AG10803 (cell line): Measurements from ENCODE around the gene BRAT1.
"Not testable (repeated sequence)": the region's sequence is repeated elsewhere in the genome, so short reads cannot be mapped to it uniquely, and the experiment has no call there.

Experiments used
- DNase-seq: peaks from one replicate; pipeline ENCODE4 v3.0.0; 2010; ENCODE audit warnings: low read depth
- H3K4me3 ChIP-seq: 2 replicates; pipeline ENCODE4 v1.5.1; 2011; ENCODE audit warnings: mild to moderate bottlenecking, low read length, control low read depth
- CTCF ChIP-seq: conservative IDR thresholded peaks from 2 replicates; pipeline ENCODE4 v1.5.1; 2011; ENCODE audit warnings: mild to moderate bottlenecking, low read length, control low read depth, inconsistent platforms

The BRAT1 gene

GRCh38 chr7:2567679-2568278 lies 12.5 kb upstream of the BRAT1 start:
- DNase-seq: peak; percentile 48
- TF ChIP-seq CTCF: peak; percentile 75
- no peak overlapping the region for H3K4me3 ChIP-seq

GRCh38 chr7:2566890-2567678 lies 11.8 kb upstream of the BRAT1 start:
- H3K4me3 ChIP-seq: peak overlapping the region; percentile 16; the same call in 1 of the 2 replicates
- DNase-seq: peak; percentile 9
- no peak for TF ChIP-seq CTCF

- H3K4me3 ChIP-seq: no peak overlapping the region
Measured at GRCh38 chr7:2566348-2566889, 11.1 kb upstream of the BRAT1 start.

GRCh38 chr7:2564970-2565540 lies 9.7 kb upstream of the BRAT1 start:
- no peak overlapping the region for H3K4me3 ChIP-seq
- no peak for DNase-seq
- TF ChIP-seq CTCF: no peak

More at GRCh38 chr7:2566348-2566889, 11.1 kb upstream of the BRAT1 start:
- DNase-seq: no peak
- no peak for TF ChIP-seq CTCF

- not testable (repeated sequence) for DNase-seq
Measured at GRCh38 chr7:2563955-2564354, 8.6 kb upstream of the BRAT1 start.

GRCh38 chr7:2559283-2559950 lies 4.1 kb upstream of the BRAT1 start:
- DNase-seq: no peak
- H3K4me3 ChIP-seq: peak overlapping the region; percentile 85
- no peak for TF ChIP-seq CTCF

More at GRCh38 chr7:2563955-2564354, 8.6 kb upstream of the BRAT1 start:
- H3K4me3 ChIP-seq: not testable (repeated sequence)

- DNase-seq: peak; percentile 87
- no peak for TF ChIP-seq CTCF
- H3K4me3 ChIP-seq: peak within 1 kb of the TSS; percentile 85
Measured at GRCh38 chr7:2558629-2559282, 3.4 kb upstream of the BRAT1 start, which contains the start of gene IQCE. Gene IQCE (plus strand): TSS chr7:2558979. CDS start chr7:2559182, 203 bp downstream.
